Measurements from ENCODE around the gene NUDT4B.
"Not testable (repeated sequence)": the region's sequence is repeated elsewhere in the genome, so short reads cannot be mapped to it uniquely, and the experiment has no call there.

NUDT4B gene

DNA sequence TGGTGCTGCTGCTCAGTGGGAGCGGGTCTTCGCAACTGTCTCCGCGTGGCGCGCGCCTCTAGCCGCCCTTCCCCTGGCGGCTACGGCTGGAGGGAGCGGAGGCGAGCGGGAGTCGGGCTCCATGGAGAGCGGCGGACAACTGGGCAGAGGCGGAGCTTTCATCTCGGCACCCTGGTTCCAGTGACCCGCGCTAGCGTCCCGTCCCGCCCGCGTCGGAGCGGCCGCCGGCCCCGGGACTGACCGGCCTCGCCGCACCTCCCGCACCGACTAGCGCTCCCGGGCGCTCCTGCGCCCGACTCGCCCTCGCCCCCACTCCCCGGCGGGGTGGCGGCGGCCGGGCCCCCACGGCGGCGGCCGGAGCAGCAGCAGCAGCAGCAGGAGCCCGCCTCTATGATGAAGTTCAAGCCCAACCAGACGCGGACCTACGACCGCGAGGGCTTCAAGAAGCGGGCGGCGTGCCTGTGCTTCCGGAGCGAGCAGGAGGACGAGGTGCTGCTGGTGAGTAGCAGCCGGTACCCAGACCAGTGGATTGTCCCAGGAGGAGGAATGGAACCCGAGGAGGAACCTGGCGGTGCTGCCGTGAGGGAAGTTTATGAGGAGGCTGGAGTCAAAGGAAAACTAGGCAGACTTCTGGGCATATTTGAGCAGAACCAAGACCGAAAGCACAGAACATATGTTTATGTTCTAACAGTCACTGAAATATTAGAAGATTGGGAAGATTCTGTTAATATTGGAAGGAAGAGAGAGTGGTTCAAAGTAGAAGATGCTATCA is at the start of gene NUDT4B:
Gene NUDT4B (plus strand): TSS at position 212 of the 772 bp plus-strand sequence. CDS start 179 bp downstream, at position 391.
- not testable (repeated sequence) for DNase-seq (ENCODE audit: low read depth, low spot score)

- DNase-seq (ENCODE audit: low read depth, low spot score): not testable (repeated sequence)
These were observed 49.2 kb upstream of the NUDT4B start for GRCh38 chr1:148699357-148699756.

DNA sequence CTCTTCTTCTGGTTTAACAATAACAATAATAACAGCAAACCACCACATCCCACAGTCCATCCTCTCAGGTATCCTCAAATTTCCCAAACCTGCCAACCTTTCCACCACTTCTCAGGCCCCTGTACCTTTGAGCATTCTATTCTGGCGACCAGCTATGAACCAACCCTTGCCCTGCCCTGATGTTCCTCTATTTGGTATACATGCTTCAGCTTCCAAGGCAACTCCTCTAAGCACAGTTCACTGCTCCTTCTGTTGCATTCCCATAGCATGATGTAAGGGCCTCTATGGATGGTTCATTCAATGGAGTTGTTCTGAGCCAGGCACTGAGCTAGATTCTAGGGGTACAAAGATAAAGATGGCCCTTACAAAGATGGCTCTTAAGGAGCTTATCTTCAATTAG is 46.3 kb upstream of the NUDT4B start:
- DNase-seq (ENCODE audit: low read depth, low spot score): not testable (repeated sequence)

- not testable (repeated sequence) for DNase-seq (ENCODE audit: low read depth, low spot score)
These were observed 44.5 kb upstream of the NUDT4B start for GRCh38 chr1:148703973-148704591.

DNA sequence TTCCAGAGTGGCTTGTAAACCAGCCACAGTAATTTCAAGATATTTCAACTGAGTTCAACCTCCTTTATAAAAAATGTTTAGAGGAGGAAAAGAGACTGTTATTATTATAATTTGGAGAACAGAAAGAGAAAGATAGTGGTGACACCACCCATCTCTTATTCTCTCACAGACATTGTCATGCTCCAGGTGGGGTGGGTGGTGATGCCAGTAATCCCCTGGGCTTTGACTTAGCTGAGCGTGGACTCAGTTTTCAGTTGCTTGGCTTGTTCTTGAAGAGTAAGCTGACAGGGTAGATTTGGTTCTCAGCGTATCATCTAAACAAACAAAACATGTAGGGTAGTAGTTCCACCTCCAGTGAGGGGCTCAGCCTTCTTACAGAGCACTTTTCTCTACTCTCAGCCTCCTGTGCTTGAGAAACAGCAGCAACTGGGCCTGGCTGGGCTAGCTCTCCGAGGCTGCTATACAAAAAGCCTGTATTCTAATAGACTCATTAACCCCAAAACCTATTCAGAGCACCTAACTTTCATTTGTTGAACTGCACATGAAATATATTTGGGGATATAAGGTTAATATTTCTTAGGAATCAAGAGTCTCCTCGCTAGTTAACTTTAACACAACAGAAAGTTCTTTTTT is 43.1 kb upstream of the NUDT4B start:
- DNase-seq (ENCODE audit: low read depth, low spot score): not testable (repeated sequence)

DNA sequence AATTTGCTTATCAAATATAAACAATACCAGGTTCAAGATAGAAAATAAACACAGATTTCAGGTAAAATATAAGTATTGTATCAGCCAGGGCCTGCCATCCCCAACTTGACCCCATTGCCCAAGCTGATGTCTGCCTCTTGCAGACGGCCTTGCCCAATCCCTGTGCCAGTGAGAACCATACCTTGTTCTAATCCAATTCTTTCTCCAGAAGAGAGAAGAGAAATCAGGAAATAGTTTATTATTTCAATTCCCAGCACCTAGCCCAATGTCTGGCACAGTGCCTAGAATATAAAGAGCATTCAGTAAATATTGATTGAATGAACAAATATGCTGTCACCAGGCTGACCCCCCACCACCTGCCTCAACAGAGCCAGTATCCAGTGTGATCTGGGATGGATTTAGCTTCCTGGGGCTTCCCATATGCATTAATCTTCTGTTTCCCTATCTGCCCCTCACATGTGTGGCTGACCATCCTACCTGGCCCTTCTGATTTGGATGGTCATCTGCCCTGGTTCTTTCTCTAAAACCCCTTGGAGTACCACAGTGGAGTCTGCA is 39.7 kb upstream of the NUDT4B start:
- DNase-seq (ENCODE audit: low read depth, low spot score): not testable (repeated sequence)

DNA sequence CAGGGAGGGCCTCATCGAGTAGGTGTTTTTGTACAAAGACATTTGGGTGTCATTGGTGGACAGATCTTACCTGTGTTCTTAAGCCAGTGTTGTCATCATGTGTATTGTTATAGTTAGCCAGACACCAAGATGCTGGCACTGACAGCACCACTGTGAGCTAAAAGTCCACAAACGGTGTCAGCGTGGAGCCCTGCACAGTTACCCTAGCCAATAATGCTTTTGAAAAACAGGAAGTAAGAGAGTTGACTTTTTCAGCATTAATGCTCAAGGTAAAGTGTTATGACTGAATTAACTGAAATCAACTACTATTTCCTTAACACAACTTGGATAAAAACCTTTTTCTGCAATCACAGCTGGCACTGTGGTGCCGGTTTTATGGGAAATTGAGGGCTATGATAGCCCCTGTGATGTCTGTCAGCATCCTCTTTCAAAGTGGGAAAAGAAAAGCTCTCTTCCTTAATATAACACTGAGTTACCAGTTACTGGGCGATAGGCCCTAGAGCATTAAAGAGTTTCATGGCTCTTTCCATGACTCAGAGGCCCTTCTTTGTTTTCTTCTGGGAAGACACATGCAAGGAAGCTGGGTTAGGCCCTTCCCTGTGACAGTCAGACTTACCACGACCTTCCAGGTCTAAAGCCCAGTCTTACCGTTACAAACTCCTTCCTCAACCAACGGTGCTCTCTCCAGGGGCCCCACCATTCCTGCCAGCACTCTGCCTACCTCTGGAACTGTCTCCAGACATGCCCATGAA is 37.6 kb upstream of the NUDT4B start:
- not testable (repeated sequence) for DNase-seq (ENCODE audit: low read depth, low spot score)

GRCh38 chr1:148712353-148712752 is 36.2 kb upstream of the NUDT4B start:
- DNase-seq (ENCODE audit: low read depth, low spot score): not testable (repeated sequence)

GRCh38 chr1:148715518-148715917 is 33.1 kb upstream of the NUDT4B start:
- DNase-seq (ENCODE audit: low read depth, low spot score): not testable (repeated sequence)

- DNase-seq (ENCODE audit: low read depth, low spot score): not testable (repeated sequence)
These were observed 31.5 kb upstream of the NUDT4B start for GRCh38 chr1:148716966-148717520.

GRCh38 chr1:148720918-148721317 is 27.7 kb upstream of the NUDT4B start:
- DNase-seq (ENCODE audit: low read depth, low spot score): not testable (repeated sequence)

- not testable (repeated sequence) for DNase-seq (ENCODE audit: low read depth, low spot score)
These were observed 25.8 kb upstream of the NUDT4B start for GRCh38 chr1:148722758-148723157.

- DNase-seq (ENCODE audit: low read depth, low spot score): not testable (repeated sequence)
These were observed 25.1 kb upstream of the NUDT4B start for GRCh38 chr1:148723515-148723914.

- not testable (repeated sequence) for DNase-seq (ENCODE audit: low read depth, low spot score)
These were observed 23.7 kb upstream of the NUDT4B start for GRCh38 chr1:148724872-148725271.

DNA sequence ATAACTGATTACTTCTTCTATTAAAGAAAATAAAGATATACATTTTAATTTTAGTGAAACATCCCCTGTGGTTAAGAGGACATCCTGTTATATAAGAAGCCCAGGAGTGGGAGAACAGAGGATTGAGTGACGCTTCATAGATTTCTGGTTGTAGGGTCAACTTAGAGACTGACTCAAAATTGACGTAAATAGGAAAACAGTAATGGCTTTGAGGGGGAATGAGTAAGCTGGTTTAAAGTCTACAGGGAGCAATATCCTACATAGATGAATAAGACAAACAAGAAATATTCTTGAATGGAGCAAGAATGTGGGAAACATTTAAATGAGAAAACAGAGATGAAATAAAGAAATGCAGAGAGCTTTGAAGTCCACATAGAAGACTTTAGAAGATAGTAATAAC is 20.7 kb upstream of the NUDT4B start:
- DNase-seq (ENCODE audit: low read depth, low spot score): not testable (repeated sequence)

GRCh38 chr1:148729128-148729527 is 19.4 kb upstream of the NUDT4B start:
- DNase-seq (ENCODE audit: low read depth, low spot score): not testable (repeated sequence)

DNA sequence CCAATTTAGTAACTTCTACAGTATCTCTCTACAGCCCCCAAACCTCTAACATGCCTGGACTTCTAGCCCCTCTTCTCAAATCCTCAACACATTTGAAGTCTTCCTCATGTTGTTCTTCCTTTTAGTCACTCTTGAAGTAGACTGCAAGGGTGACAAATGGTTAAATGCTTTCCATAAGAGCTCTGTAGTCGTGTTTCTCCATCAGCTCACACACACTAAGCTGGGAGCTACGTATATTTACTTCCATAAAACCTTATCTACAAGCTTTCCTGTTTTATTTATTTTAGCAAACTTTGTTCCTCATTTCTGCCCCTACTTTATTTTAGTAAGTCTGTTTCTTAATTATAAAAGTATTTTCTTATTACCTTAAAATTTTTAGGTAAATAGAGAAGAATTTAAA is 19.0 kb upstream of the NUDT4B start:
- DNase-seq (ENCODE audit: low read depth, low spot score): not testable (repeated sequence)

- DNase-seq (ENCODE audit: low read depth, low spot score): not testable (repeated sequence)
These were observed 16.3 kb upstream of the NUDT4B start for GRCh38 chr1:148732277-148732676.

DNA sequence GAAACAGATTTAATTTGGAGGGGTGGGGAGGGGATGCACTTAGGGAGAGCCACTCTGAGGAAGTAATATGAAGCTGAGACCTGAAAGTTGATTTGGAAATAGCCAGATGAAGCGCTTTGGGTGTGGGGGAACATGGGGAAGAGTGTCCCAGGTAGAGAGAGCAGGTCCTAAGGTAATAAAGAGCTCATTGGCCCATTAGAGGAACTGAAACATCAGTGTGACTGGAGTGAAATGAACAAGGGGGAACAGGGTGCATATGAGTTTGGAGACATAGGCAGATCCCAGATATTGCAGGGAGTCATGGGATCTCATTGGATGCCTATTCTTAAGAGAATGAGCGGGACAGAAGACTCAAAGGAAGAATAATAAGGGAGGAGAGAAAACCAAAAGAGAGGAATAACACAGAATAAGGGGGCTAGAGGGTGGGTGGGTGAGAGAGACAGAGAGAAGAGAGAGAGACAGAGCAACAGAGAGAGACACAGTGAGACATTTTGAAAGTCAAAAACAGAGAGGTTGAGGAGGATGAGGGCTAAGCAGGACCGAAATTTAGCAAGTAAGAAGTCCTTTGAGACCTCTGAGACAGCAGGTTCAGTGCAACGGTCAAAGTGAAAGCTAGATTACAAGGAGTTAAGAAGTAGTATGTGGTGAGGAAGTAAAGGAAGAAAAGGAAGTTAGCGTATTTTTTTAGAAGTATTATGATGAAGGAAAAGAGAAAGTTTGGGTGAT is 14.8 kb upstream of the NUDT4B start:
- not testable (repeated sequence) for DNase-seq (ENCODE audit: low read depth, low spot score)

DNA sequence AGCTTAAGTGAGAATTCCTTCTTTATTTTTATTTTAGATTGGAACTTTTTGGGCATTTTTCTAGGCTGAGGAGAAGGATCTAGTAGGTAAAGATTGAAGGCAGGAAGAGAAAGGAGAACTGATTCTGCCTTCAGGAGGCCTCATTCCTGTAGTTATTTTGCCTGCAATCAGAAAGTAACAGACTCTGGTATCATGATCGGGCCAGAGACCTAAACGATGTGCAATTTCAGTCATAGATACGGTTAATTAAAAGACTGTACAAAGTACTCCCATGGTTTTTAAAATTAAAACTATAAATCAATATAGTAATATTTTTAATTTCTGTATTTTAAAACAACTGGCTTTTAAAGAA is 14.3 kb upstream of the NUDT4B start:
- DNase-seq (ENCODE audit: low read depth, low spot score): not testable (repeated sequence)
